GM13976 (cell line): Measurements from ENCODE around the gene RECK.
"Not testable (repeated sequence)": the region's sequence is repeated elsewhere in the genome, so short reads cannot be mapped to it uniquely, and the experiment has no call there.

Source experiments
- DNase-seq: peaks from one replicate; pipeline ENCODE4 v3.0.0; 2012; ENCODE audit warnings: low spot score
- CTCF ChIP-seq: IDR thresholded peaks from 2 replicates; pipeline ENCODE4 v1.5.1; 2012; ENCODE audit warnings: borderline replicate concordance, mild to moderate bottlenecking; ENCODE audit not compliant: insufficient read depth; ENCODE audit errors: extremely low read depth, missing control alignments, control extremely low read depth
- in situ Hi-C: fragments of 300-500 bp; cut with MboI; formaldehyde crosslinking; loops from one replicate; pipeline ENCODE4 v1.12.0; 2022; ENCODE audit warnings: low sequenced_read_pairs, mixed read lengths, inconsistent platforms; ENCODE audit not compliant: unreplicated experiment

The RECK gene

GRCh38 chr9:36158917-36159316, 122.2 kb downstream of the RECK start:
- in situ Hi-C loops, result no loop called here
- TF ChIP-seq CTCF, result no peak
- no peak for DNase-seq

- in situ Hi-C loops, DNase-seq: not testable (repeated sequence)
Measured at GRCh38 chr9:36159509-36159908, 122.8 kb downstream of the RECK start.

GRCh38 chr9:36160126-36160525, 123.4 kb downstream of the RECK start:
- DNase-seq, in situ Hi-C loops: not testable (repeated sequence)

DNA sequence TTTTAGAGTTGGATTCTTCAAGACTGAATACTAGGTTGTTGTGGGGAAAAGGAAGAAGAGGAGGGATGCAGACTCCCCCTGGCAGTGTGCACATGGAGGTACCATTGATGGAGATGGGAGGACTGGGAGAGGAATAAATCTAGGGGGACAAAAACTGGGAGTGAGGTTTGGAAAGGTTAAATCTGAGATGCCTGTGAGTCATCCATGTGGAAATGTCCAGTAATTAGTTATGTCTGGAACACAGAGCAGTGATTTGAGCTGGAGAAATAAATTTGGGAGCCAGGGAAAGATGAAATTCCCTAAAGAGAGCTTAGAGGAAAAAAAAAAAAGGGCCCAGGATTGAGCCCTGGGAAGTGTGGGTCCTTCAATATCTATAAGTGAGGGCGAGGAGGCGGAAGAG, 124.5 kb downstream of the RECK start:
- TF ChIP-seq CTCF, result no peak
- in situ Hi-C loops, result no loop called here

GRCh38 chr9:36162211-36162738, 125.6 kb downstream of the RECK start:
- in situ Hi-C loops, result no loop called here

More for the DNA sequence above, 124.5 kb downstream of the RECK start:
- DNase-seq, result no peak

GRCh38 chr9:36163049-36163785, 126.5 kb downstream of the RECK start:
- peak; percentile 12 for DNase-seq
- in situ Hi-C loops, result no loop called here
- no peak for TF ChIP-seq CTCF

More at GRCh38 chr9:36162211-36162738, 125.6 kb downstream of the RECK start:
- no peak for DNase-seq
- TF ChIP-seq CTCF, result no peak

DNA sequence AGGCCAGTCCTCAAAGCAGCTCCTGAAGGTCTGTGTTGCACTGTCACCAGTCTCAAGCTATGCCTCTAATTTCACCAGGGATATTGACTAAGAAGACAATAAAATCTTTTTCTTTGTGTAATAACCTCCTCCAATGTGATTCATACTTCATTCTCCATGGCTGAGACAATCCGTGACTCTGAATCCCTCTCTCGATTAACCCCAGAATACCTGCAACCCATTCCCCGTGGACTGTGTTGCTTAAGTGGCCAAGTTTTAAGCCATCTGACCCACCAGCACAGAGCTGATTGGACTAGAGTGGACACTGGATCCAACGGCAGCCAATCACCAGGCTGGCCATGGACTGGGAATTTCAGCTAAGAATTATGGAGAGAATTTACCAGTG, 127.1 kb downstream of the RECK start:
- in situ Hi-C loops, result no loop called here
- no peak for DNase-seq
- no peak for TF ChIP-seq CTCF
